Frontal cortex (tissue), 4 donors: Measurements from ENCODE around the gene TGFBI. TPM values are rescaled to one million over a fixed set of nuclear protein-coding genes. Genes with fewer than 3 reads are reported as not detected.

Experiments used
- DNase-seq, 2 donors: peaks; one replicate each; pipeline ENCODE4 v3.0.0; 2012; ENCODE audit warnings: low spot score in 2 of 2
- FAIRE-seq: peaks from 2 replicates; lab custom pipeline; 2012; peaks lifted over from hg19 to GRCh38; lab: Jason Lieb, UNC
- total RNA-seq: library from RNA; depleted of rRNA; stranded (reverse); fragments of >200 nt; gene quantifications from one replicate; pipeline ENCODE4 v1.2.3, GENCODE V29; 2014
- donor health status: control.
- donor health status: control.
- donor health status: control.

The TGFBI gene
- total RNA-seq, 1 donor from 2014 or later, result 4.9 TPM

- DNase-seq, result no peak
- FAIRE-seq, result no peak
These were observed 27.9 kb upstream of the TGFBI start for GRCh38 chr5:136000932-136001331.

GRCh38 chr5:136001466-136001981 lies 27.3 kb upstream of the TGFBI start:
- DNase-seq (no peak), FAIRE-seq (no peak)

GRCh38 chr5:136004436-136004835 lies 24.4 kb upstream of the TGFBI start:
- no peak for FAIRE-seq

GRCh38 chr5:136005476-136005875 lies 23.3 kb upstream of the TGFBI start:
- FAIRE-seq, result no peak

More at GRCh38 chr5:136004436-136004835, 24.4 kb upstream of the TGFBI start:
- DNase-seq, result no peak

GRCh38 chr5:136006164-136006563 lies 22.6 kb upstream of the TGFBI start:
- FAIRE-seq (no peak), DNase-seq (no peak)

More at GRCh38 chr5:136005476-136005875, 23.3 kb upstream of the TGFBI start:
- no peak for DNase-seq

GRCh38 chr5:136006761-136007251 lies 22.0 kb upstream of the TGFBI start:
- FAIRE-seq, result no peak
- no peak for DNase-seq

- no peak for FAIRE-seq
- DNase-seq, result no peak
These were observed 21.5 kb upstream of the TGFBI start for GRCh38 chr5:136007271-136007670.

- FAIRE-seq (no peak), DNase-seq (no peak)
These were observed 17.3 kb upstream of the TGFBI start for GRCh38 chr5:136011414-136012001.

GRCh38 chr5:136012041-136012804 lies 16.6 kb upstream of the TGFBI start:
- no peak for DNase-seq
- no peak for FAIRE-seq

- no peak for DNase-seq
- no peak for FAIRE-seq
These were observed 15.2 kb upstream of the TGFBI start for GRCh38 chr5:136013559-136013958.

GRCh38 chr5:136014049-136015002 lies 14.5 kb upstream of the TGFBI start:
- DNase-seq (no peak), FAIRE-seq (no peak)

GRCh38 chr5:136015003-136015375 lies 13.8 kb upstream of the TGFBI start:
- FAIRE-seq, result no peak
- no peak for DNase-seq

GRCh38 chr5:136015966-136016650 lies 12.7 kb upstream of the TGFBI start:
- FAIRE-seq, result no peak
- DNase-seq, result no peak

- FAIRE-seq (no peak), DNase-seq (no peak)
These were observed 11.8 kb upstream of the TGFBI start for GRCh38 chr5:136016945-136017530.

- no peak for DNase-seq
- no peak for FAIRE-seq
These were observed 9.7 kb upstream of the TGFBI start for GRCh38 chr5:136018814-136019783.

- DNase-seq, result no peak
- no peak for FAIRE-seq
These were observed 8.8 kb upstream of the TGFBI start for GRCh38 chr5:136020001-136020382.

- no peak for DNase-seq
These were observed 8.3 kb upstream of the TGFBI start for GRCh38 chr5:136020383-136021015.

GRCh38 chr5:136021016-136021405 lies 7.8 kb upstream of the TGFBI start:
- DNase-seq, result no peak
- FAIRE-seq, result no peak

More at GRCh38 chr5:136020383-136021015, 8.3 kb upstream of the TGFBI start:
- FAIRE-seq, result no peak
